GM19240 (cell line): ENCODE measurements around the gene LARGE1.

Experiments
- DNase-seq: peaks from one replicate; pipeline ENCODE4 v3.0.0; 2011; ENCODE audit warnings: low spot score; ENCODE audit not compliant: insufficient read length

Gene LARGE1

DNA sequence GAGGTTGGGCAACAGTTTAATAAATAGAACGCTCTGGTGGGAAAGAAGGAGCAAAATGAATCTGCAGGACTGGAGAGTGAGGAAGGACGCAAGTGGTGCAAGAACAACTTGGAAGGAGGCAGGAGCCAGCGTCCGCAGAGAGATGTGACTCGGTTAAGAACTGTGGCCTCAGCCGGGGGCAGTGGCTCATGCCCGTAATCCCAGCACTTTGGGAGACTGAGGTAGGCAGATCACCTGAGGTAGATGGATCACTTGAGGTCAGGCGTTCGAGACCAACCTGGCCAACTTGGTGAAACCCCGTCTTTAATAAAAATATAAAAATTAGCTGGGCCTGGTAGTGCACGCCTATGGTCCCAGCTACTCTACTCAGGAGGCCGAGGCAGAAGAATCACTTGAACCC is 319.7 kb downstream of the LARGE1 start:
- DNase-seq = no peak

DNA sequence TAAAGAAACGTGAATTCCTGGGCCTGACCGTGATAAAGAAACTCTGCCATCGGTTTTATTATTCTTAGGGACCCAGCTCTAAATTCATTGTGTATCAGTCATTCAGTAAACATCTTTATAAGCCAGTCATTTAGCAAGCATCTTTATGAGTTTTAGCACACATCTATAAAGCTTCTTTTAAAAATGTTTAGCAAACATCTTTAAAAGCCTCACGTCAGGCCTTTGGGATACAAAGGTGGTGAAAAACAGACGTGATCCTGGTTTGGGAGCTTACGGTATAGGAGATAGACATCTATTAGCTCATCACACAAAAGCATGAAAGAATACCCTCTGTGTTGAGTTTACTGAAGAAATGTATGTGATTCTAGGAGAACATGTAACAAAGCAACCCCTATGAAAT is 320.2 kb downstream of the LARGE1 start:
- DNase-seq = no peak

DNA sequence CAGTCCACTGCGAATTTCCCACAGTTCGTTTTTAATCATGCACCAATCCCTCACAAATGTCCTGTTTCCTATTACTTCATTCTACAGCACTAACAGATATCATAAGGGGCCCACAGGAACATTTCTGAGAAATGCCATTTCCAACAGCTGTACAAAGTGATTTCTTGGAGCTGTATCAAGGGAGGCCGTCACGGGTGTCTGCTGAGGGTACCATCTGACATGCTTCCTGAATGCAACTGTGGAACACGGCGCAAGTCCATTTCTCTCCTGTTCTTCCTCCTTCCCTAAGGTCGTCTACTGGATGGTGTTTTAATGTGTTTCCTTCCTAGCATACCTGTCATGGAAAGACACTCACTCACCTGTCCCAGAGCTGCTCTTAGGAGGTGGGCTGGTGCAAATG is 320.7 kb downstream of the LARGE1 start:
- DNase-seq = no peak

DNA sequence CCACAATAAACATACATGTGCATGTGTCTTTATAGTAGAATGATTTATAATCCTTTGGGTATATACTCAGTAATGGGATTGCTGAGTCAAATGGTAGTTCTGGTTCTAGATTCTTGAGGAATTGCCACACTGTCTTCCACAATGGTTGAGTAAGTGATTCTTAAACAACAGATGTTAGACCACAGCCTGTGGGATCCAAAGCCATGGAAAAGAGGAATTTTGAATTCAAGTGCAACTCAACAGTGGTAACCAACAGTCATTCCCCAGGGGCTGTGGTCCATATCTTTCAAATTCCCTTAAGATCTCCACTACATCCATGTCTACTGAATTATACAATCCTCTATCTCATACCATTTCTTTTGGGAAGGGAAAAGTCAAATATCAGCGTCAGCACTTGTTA is 321.5 kb downstream of the LARGE1 start:
- no peak for DNase-seq

DNA sequence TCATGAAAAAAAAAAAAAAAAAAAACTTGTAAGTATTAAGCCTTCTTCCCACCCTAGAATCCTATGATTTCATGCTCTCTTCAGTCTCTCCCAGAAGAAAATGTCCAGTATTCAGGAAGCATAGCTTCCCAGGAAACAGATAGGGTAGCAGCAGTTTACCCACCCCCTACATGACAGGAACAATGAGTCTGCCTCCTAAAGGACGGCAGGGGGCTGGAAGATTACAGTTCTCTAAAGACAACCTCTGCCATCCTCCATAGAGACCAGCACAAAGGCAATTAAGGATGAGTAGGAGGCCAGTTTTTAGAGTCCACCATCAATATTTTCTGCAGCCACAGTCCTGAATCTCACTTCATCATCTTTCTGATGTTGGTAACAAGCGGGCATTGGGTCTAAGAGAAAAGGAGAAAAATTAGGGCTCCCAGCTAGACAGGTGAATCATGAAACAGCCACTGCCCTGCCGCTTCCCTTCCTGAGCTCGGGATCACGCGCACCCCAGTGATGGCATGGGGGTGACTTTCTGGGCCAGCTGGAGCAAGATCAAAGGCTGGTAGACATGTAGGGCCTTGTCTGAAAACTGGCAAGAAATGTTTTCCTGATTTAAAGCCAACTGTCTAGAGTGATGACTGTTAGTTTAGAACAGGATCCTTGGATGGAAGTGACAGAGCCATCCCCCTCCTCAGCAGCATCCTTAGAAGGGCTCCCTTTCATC is 322.8 kb downstream of the LARGE1 start:
- no peak for DNase-seq

DNA sequence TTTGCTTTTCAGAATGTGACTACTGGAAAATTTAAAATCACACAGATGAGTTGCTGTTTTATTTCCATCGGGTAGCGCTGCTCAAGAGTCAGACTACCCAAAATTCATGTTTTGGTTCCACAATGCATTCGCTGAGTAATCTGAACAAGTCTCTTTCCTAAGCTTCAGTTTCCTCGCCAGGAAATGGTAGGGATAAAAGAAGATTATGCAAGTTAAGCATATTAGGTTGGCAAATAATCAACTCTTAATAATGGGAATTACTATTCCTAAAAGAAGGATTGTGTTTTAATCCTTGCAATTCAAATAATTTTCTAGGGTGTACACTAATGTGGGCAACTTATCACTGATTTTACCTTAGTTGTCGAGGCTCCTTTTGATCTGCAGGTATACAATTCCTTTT is 326.5 kb downstream of the LARGE1 start:
- DNase-seq = no peak

DNA sequence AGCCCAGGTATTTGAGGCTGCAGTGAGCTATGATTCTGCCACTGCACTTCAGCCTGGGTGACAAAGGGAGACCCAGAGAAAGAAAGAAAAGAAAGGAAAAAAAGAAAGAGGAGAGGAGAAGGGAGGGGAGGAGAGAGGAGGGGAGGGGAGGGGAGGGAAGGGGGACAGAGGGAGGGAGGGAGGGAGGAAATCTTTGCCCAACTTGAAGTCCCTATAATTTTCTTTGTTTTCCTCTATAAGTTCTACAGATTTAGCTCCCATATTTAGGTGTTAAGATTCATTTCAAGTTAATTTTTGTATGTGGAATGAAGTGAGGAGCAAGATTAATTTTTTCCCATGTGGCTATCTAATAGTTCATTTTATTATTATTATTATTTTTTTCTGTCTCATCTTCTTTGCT is 328.3 kb downstream of the LARGE1 start:
- DNase-seq = no peak

DNA sequence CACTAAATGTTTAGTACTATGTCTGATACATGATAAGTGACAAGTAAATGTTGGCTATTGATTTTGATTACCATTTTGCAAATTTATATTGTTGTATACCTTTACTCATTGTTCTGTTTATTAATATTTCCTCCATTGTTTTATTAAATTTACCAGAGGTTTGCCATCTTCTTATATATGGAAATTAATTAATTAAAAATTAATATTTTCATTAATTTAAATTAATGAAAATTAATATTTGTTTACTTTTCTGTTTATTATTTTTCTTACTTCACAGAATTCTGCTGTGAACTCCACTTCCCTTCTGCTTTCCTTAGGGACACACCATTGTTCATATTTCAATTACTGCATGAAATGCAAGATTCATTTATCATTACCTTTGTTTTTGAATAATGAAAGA is 331.0 kb downstream of the LARGE1 start:
- no peak for DNase-seq

DNA sequence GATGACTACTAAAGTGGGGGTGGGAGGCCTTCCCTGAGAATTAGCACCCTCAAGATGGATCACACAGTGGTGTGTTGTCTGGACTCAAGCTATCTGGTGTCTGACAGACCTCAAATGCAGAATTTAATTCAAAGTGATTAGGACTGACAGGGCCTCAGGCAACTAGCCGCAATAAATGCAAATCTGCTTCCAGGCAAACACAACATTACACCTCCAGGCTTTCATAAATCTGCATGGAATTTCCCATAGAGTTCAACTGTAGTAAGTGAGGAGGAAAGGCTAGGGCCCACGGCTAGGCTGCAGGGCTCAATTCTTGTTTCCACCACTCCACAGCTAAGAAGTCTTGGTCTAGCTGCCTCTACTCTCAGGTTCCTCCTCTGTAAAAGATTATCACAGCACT is 331.4 kb downstream of the LARGE1 start:
- DNase-seq = no peak

DNA sequence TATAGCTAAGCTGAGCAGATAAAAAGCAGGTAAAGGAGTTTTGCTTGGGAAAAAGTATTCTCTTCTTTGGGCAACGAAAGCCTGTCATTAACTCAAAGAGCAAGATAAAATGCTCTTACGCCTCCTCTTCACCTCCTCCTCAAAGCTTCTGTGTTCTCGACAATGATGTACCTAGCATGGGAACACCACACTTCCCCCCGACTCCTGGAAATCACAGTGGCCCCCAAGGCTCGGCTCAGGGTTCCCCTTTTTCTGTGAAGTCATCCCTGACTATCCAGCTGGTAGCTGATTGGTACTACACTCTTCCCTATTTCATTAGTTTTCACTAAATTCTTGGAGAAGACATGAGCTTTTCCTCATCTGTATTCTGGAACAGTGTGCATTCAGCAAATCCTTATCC is 336.1 kb downstream of the LARGE1 start:
- DNase-seq = no peak

DNA sequence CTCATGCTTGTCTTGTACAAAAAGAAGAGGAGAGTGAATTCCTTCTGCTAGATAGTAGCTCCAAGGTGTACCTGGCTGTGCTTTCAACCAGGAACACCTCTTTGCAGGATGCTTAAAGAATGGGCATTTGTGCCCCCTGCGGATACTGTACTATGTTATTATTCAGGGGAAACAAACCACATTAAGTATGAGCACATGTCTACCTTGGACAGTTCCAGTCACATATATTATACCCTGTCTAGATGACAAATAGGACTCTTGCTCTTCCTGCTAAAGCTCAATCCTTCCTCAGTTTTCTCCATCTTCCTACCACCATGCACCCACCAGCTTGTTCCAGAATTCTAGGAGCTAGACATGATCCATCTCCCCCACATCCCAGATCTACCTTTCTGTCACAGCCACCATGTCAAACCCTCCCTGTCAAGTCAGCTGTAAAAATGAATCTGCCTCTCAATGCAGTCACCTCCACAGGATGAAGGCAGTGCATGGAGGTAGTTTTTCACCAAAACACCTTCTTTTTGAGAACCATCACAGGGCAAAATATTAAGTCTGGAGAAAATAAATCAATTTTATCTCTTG is 337.4 kb downstream of the LARGE1 start:
- no peak for DNase-seq

DNA sequence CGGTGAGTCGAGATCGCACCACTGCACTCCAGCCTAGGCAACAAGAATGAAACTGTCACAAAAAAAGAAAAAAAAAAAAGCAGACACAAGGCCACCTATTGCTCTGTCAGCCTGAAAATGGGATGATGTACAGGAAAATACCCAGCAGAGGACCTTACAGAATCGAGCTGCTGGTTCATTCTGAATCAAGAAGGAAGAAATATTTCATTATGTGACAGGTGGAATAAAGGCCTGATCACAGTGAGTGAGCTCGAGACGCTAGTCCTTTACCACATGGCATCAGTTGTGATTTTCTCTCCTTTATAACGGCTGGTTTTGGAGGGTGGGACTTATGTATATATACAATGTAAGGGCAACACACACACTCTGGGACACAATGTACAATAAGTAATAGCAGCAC is 340.0 kb downstream of the LARGE1 start:
- DNase-seq = no peak

DNA sequence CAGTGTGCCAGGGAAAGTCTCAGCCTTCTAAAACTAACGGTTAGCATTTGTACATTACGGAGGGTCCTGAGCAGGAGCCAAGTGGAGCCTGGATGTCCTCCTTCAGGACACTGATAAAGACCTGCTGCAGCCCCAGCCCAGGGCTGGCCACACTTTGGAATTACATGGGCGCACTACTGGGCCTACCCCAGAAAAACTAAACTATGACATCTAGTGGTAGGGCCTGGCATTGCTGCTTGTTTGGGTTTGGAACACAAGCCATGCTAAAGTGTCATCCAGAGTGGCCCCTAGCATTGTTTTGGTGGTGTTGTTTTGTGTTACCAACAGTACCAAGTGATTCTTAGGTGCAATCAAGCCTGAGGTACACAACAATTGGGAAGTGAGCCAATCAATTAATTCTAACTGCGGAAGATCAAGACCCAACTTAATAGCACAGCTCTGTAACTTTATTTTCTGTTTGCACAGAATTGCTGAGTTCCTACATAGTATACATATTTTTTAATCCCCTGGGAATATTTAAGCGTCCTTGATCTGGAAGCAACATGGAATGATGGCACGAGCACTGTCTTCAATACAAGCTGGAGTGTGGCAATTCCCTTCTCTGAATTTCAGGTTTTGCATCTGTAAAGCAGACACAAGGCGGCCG is 340.7 kb downstream of the LARGE1 start:
- DNase-seq = peak; percentile 19

DNA sequence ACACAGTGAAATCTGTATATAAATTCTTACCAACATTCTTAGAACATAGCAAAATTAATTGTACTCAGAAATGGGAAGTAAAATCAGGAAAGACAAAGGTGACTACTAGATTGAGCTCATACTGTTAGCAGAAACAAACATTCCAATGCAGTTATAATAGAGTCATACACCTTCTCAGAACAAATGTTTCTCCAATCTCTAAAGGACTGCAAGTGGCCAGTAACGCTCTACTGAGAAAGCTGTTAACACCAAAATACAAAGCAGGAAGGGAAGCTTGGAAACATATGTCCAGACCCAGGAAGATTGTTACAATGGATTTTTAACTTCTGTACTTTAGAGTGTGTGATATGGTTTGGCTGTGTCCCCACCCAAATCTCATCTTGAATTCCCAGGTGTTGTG is 341.5 kb downstream of the LARGE1 start:
- DNase-seq = no peak

DNA sequence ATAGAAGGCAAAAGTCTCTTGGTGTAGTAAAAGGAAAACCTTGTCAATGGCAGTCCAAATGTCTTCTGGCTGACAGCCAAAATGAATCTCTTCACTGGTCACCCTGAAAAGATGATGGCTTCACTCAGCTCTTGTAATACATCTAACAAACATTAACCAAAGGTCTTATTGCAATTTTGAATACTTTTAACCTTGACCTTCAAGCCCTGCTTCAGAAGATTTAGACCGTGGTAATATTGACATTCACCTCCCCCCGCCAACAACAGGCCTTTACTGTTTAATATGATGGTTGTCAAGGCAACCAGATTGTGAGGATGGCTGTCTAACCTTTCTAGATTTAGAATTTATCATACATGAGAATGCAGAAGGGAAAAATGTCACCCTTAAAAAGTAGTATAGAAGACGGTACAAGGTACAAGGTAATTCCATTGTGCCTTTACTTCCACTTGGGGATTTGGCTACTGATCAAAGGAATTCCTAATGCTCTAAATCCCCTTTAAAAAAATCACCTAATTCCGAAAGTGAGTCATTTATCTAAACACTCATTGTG is 342.3 kb downstream of the LARGE1 start:
- DNase-seq = no peak

DNA sequence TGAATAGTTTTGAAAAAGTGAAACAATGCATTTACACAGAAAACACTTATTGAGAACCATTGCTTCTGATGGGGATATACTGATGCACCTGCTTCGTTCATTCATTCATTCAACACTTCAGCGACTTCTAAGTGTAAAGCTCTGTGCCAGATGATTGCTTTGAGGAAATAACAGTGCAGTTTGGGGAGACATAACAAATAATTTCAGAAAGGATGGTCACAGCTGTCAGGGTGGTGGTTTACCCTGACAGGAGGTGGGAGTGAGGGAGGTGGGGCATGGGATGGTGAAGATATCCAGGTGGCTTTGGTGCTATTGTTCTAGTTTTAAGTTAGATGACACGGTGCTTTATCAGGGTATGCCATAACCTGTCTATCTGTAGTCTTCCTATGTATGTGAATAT is 344.1 kb downstream of the LARGE1 start:
- DNase-seq = no peak

DNA sequence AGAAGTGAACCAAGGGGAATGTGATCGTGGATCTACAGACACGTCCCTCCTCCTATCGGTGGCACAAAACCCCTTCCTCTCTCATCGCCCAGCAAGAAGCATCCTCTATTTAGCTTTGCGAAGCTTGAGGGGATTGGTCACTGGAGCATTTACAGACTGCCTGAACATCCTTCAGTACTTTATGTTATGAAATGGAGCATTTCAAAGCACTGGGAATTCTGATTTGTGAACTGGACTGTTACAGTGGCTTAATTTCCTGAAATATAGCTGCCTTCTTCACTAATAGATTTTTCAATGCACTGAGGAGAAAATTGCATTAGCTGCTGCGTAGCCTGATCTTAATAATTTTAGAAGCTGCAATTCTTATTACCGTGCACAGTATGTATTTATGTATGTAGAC is 344.5 kb downstream of the LARGE1 start:
- no peak for DNase-seq

DNA sequence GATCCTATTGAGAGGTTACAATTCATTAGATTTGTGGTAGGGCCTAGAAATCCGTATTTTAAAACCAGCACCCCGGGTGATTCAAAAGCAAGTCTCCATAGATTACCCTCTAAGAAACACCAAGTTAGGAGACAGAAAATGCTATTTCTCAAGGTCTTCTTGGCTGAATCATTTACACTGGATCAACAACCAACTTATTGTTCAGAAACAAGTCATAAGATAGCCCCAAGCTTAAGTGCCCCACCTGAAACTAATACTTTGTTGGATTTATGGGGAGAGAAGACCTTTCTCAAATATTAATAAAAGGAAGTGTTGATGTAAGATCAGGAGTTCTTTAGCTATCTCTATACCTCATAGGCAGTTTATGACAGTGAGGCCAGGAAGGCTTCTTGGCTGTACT is 345.2 kb downstream of the LARGE1 start:
- no peak for DNase-seq

DNA sequence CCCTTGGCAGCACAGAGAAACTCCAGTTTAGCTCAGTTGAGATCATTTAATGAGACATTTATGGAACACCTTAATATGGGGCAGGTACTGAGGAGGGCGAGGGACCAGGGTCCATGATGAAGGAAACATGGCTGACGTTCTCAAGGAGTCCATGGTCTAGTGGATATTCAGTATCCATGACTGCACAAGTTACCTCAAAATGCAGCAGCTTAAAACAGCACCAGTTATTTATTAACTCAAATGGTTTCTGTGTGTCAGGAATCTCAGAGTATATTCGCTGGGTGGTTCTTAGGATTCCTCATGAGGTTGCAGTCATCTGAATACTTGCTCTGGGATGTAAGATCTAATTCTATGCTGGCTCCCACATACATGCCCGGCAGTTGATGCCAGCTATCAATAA is 346.8 kb downstream of the LARGE1 start:
- DNase-seq = no peak

DNA sequence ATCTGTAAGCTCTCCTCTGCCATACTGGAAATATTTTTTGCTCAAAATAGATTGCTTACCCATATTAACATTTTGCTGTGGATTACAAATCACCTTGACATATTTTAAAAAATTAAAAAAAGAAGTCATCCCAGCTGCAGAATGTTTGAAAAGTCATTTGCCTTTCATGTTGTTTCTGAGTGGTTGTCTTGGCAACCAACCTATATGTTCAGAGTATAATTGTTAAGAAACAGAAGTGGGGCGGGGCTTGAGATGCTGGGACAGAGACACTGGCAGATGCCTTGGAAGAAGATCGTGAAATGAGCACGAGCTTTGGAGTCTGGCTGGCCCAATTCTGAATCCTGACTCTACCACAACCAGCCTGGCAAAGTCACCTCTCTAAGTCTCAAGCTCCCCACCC is 348.2 kb downstream of the LARGE1 start:
- DNase-seq = no peak

DNA sequence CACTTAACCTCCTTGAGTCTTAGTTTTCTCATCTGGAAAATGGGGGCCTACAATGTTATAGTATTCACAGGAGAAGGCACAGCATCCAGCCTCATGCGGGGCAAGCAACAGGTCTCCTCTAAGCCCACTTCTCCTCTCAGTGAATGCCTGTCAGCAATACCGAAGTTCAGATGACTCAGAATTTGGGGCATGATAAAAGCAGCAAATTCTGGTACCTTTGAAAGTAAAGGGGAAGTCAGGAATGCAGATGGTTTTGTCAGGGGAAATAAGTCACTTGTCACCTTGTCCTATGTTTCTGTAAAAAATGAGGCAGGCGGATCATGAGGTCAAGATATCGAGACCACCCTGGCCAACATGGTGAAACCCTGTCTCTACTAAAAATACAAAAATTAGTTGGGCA is 350.2 kb downstream of the LARGE1 start:
- DNase-seq = no peak

DNA sequence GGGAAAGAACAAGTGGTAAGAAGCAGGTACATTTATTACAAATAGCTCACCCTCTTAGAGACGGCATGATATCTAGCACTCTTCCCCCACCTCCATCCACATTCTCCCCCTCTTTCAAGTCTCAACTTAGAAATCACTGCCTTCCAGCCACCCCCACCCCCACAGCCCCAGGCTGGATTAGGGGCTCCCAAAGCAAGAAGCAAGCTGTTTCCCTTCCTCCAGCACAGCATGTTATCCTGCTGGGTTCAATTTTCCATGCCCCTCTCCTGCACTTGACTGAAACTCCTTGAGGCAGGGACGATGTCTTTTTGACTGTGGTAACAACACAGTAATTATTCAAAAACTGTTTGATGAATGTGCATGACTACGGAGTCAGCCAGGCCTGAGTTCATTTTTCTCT is 350.7 kb downstream of the LARGE1 start:
- DNase-seq = no peak

DNA sequence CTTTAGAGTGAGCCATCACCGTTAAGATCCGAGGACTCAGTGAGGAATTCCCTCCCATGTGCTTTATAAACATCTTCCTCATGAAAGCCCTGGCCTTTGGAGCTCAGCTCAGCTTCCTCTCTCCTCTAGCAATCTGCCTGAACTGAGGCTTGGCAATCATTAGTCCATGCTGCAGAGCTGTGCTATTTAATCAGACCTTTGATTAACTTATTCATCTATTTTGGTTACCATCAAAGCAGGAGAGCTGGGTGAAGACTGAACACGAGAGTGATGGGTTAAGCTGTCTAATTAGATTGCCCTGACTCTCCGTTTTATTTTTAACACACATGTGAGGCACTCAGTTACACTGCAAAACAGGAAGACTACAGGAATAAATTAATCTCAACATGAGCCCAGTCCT is 351.3 kb downstream of the LARGE1 start:
- no peak for DNase-seq
